Activated CD8-positive, alpha-beta memory T cell treated with anti-CD3 and anti-CD28 coated beads, Interleukin-2, amount 50 U/mL, for 24 hours (primary cell): Measurements from ENCODE around the gene CFAP91.
"Not testable (repeated sequence)": the region's sequence is repeated elsewhere in the genome, so short reads cannot be mapped to it uniquely, and the experiment has no call there.

Experiments used
- DNase-seq: peaks from one replicate; pipeline ENCODE4 v3.0.0-alpha.2; 2020; ENCODE audit errors: extremely low read depth

CFAP91 gene

GRCh38 chr3:119677641-119677934 is 25.2 kb upstream of the CFAP91 start:
- no peak for DNase-seq

DNA sequence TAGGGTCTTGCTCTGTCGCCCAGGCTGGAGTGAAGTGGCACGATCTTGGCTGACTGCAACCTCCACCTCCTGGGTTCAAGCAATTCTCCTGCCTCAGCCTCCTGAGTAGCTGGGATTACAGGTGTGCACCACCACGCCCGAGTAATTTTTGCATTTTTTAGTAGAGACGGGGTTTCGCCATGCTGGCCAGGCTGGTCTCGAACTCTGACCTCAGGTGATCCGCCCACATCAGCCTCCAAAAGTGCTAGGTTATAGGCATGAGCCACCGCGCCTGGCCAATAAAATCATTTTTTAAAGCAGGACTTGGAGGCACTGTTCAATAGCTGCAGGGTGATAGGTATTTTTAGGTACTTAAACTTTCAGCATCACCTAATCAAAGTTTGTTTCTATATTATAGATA is 24.6 kb upstream of the CFAP91 start:
- DNase-seq: not testable (repeated sequence)

GRCh38 chr3:119679874-119680273 is 22.9 kb upstream of the CFAP91 start:
- no peak for DNase-seq

- no peak for DNase-seq
Observed at GRCh38 chr3:119681279-119681678, 21.5 kb upstream of the CFAP91 start.

DNA sequence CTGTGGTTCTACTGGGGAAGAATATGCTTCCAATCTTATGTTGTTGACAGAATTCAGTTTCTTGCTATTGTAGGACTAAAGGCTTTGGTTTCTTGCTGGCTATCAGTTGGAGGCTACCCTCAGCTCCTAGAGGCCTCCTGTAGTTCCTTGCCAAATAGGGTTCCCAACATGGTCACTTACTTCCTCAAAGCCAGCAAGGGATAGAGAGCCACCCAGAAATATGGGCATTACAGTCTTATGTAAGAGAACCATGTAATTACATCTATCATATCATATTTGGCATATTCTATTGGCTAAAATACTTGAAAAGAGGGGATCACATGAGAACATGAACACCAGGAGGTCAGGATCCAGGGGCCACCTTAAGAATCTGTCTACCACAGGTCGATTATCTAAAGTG is 19.4 kb upstream of the CFAP91 start:
- no peak for DNase-seq

- no peak for DNase-seq
Observed at GRCh38 chr3:119690043-119690656, 12.7 kb upstream of the CFAP91 start.

GRCh38 chr3:119695480-119695879 is 7.3 kb upstream of the CFAP91 start:
- no peak for DNase-seq

GRCh38 chr3:119697394-119697793 is 5.4 kb upstream of the CFAP91 start:
- DNase-seq: no peak

GRCh38 chr3:119700269-119700919 is 2.4 kb upstream of the CFAP91 start:
- DNase-seq: no peak

DNA sequence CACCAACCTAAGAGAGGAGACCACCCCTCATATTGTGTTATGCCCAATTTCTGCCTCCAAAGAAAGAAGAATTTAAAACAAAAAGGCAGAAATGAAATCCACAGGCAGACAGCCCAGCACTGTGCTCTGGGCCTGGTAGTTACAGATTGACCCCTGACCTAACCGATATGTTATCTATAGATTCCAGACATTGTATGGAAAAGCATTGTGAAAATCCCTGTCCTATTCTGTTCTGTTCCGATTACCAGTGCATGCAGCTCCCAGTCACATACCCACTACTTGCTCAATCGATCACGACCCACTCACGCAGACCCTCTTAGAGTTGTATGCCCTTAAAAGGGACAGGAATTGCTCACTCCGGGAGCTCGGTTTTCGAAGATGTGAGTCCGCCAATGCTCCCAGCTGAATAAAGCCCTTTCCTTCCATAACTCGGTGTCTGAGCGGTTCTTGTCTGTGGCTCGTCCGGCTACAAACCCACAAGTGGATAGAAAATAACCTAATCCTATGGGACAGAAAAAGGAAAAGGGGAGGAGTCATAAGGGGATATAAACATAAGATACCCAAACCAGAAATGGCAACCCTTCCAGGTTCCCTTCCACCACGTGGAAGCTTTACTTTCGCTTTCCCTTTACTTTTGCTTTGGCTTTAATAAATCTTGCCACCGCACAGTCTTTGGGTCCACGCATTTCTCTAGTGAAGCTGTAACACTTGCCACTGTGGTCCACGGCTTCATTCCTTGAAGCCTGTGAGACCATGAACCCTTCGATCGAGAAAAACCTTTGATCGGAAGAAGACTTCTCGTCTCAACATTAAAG is 1.7 kb upstream of the CFAP91 start:
- DNase-seq: no peak

DNA sequence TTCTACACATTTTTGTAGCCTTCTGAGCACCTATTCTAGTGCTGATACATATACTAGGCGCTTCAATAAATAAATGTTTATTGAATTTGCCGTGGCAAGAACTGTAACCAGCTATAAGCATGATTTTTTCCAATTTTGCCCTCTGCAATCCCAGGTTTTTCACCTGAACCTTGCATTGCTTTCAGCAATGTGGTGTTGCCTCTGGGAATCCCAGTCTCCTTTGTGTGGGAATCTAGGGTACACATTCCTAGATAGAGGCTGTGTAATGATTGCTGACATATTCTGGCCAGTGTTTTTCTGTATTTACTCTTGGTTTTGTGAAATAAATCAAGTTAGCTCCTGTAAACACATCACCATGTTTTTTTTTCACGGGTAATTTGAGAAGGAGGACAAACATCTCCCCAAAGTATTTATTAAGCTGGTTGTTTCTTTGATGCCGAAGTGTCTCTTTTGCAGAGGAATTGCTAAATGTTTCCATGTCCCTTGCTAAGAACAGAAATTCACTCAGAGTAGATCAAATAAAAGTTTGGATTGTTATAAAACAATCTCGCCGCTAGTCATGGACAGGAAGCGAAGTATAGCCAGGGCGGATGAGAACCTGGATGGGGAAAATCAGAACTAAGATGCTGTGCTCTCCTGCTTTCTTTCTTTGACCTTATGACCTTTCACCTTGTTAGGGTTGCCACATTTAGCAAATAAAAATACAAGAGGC is 1.2 kb downstream of the CFAP91 start:
- DNase-seq: no peak

DNA sequence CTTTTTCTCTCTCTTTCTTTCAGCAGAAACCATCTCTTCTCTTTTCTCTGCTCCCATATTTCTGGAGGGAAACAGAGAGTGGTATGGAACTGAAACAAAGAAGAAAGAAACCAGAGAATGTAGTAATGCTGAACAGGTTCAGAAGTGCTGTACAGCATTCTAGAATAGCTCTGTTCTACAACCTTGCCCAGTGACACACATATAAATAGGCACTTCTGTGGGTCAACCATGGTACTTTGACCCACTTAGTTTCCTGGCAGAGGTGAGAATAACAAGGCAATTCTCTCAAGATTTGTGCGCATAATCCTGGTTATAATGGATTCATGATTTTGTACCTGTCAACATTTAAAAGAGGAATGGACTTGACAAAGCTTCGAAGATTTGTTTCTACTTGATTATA is 12.3 kb downstream of the CFAP91 start:
- no peak for DNase-seq

DNA sequence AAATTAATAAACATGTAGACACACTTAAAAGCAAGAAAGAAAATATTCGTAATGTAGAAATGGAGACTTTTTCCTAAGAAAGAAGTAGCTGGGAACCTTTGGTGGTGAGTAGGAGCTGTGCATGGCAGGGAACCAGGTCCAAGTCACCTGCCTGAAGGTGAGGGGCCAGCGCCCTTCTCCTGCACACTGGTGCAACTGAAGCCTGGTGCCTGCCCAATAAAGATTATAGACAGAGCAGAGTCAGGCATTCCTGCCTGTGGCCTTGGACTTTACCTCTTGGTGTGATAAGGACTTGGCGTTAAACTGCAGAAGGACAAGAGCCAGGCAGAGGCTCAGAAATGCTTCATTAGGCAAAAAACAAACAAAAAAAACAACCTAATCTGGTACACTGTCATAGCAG is 14.2 kb downstream of the CFAP91 start:
- DNase-seq: no peak

DNA sequence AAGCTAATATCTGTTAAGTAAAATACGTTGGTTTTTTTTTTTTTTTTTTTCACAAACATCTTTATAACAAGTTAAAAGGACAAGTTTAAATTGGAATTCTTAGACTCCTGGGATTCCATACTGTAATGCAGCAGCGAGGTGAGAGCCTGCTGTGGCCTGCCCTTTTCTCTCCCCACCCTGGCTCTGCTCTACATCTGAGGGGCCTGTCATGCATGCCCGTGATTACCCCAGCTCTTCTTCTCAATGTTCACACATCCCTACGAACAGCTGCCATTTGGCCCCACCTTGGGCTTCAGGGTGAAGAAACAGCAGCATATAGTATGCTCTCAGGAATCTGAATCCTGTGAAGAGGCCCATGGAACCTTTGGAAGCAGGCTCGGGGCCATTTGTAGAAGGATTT is 14.7 kb downstream of the CFAP91 start:
- DNase-seq: no peak

GRCh38 chr3:119723022-119723421 is 20.2 kb downstream of the CFAP91 start:
- no peak for DNase-seq

- no peak for DNase-seq
Observed at GRCh38 chr3:119726909-119727308, 24.1 kb downstream of the CFAP91 start.

- DNase-seq: no peak
Observed at GRCh38 chr3:119729996-119730395, 27.2 kb downstream of the CFAP91 start.

DNA sequence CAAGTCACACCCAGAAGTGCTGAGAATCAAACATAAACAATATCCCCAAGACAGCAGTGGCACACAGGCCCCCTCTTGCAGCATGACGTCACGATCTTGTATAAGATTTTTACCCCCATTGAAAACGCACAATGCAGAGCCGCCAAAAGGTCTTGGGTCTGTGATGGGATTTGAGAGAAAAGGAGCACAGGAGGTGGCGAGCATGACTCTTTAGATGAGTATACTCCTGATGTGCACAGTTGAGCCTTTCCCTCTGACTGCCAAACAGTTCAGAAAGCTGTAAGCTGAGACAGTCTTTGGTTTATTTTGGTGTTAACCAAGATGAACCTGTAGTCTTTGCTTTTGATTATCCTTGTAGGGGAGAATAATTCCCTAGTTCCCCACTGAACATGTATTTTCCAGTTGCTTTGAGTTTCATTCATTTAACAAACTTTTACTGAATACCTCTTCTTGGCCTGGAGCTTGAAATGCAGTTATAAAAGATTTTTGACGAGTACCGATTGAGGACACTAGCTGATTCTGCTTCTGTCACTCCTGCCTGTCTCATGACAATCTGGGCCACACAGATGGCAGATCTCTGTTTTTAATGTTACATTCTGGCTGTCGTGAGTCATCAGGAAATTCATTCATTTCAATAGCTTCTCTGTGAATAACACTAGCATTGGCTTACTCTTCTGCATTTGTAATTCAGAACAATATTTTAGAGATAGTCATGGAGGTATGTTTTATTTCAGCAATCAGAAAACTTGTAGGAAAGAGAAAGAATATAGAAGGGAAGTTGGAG is 28.9 kb downstream of the CFAP91 start:
- DNase-seq: no peak

- DNase-seq: no peak
Observed at GRCh38 chr3:119733812-119734211, 31.0 kb downstream of the CFAP91 start.

- DNase-seq: no peak
Observed at GRCh38 chr3:119738741-119739140, 35.9 kb downstream of the CFAP91 start.

DNA sequence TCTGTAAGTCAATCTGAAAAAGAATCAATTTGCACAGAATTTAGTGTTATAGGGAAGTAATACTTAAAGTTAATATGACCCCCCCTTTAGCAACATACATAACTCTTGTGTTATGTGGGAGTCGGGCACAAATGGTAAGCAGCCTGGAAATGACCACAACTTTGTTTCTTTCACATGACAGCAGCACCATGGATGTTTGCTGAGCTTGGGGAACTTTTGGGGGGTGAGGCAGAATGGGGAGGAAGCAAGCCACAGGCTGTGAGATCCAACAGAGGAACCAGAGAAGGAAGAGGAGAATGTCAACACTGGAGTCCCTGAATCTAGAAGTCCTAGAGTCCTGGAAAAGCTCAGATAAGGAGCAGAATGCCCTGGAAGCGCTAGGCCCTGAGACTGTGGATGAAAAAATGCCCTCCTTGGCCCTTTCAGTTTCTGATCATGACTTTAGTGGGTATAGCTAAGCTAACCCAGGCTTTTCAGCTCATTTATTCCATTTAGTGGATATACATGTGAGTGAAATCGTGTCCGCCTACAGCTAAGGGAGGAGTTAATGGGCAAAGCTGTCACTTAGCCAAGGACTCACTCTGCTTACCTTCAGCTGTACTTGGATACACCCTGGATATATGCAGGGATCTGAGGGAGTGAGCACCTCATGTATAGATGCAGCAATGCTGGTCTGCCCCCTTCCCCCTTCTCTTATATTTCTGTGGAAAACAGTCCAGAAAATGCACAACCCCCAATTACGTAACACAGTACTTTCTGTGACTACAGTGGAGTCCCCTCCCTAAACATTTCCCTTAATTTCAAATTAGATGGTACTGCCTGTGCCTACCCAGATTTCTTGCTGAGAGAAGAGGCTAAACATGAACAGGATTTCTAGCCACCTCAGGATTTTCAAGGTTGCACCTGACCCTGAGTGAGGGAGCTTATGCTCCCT is 39.1 kb downstream of the CFAP91 start:
- DNase-seq: no peak
